ENCODE results near the gene TMEM40.
"Not testable (repeated sequence)": the region's sequence is repeated elsewhere in the genome, so short reads cannot be mapped to it uniquely, and the experiment has no call there.

The TMEM40 gene

DNA sequence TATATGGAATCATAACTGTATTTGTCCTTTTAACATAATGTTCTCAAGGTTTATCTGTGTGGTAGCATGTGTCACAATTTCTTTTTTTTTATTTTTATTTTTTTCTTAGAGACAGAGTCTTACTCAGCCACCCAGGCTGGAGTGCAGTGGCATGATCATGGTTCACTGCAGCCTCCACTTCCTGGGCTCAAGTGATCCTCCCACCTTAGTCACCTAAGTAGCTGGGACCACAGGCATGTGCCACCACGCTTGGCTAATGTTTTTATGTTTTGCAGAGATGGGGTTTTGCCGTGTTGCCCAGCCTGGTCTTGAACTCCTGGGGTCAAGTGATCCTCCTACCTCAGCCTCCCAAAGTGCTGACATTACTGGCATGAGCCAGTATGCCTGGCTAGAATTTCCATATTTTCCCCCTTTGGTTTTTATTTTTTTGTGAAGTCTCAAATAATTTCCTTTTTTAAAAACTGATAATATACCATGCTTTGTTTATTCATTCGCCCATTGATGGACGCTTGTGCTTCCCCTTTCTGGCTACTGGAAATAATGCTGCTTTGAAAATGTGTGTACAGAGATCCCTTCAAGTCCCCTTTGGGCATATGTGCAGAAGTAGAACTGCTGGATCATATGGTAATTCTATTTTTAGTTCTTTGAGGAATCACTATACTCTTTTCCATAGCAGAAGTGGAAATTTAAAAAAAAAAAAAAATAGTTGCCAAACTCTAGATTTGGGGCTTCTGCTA is 28.4 kb downstream of the TMEM40 start:
- TF ChIP-seq, protein P1, sequence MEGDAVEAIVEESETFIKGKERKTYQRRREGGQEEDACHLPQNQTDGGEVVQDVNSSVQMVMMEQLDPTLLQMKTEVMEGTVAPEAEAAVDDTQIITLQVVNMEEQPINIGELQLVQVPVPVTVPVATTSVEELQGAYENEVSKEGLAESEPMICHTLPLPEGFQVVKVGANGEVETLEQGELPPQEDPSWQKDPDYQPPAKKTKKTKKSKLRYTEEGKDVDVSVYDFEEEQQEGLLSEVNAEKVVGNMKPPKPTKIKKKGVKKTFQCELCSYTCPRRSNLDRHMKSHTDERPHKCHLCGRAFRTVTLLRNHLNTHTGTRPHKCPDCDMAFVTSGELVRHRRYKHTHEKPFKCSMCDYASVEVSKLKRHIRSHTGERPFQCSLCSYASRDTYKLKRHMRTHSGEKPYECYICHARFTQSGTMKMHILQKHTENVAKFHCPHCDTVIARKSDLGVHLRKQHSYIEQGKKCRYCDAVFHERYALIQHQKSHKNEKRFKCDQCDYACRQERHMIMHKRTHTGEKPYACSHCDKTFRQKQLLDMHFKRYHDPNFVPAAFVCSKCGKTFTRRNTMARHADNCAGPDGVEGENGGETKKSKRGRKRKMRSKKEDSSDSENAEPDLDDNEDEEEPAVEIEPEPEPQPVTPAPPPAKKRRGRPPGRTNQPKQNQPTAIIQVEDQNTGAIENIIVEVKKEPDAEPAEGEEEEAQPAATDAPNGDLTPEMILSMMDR (conservative IDR thresholded peaks at IDR 0.05; ENCODE audit: control insufficient read depth, insufficient read depth, low read depth, low read length) = no peak
- peak; percentile 11 for DNase-seq (ENCODE audit: low read depth)
- H3K4me3 ChIP-seq (ENCODE audit: control insufficient read depth, low read depth, low read length) = no peak overlapping the region

DNA sequence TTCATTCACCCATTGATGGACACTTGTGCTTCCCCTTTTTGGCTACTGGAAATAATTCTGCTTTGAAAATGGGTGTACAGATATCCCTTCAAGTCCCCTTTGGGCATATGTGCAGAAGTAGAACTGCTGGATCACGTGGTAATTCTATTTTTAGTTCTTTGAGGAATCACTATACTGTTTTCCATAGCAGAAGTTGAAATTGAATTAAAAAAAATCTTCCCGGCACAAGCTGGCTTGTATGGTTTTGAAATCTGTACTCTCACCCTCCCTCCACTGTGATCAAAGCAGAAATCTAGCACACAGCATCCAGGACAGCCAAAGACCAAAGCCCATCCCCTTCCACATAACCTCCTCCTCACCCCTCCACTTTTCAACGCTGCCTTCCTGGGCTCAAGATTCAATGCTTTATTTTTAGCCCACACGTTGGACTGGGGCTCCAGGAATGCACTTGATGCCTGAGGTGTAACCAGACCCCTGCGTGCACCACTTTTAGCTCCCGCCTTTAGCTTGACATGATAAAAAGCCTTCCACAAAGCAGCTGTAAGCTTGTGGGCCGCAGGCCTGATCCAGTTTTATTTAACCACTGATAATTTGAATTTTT is 29.9 kb downstream of the TMEM40 start:
- no peak for DNase-seq (ENCODE audit: low read depth)
- TF ChIP-seq, protein P1 (conservative IDR thresholded peaks at IDR 0.05; ENCODE audit: control insufficient read depth, insufficient read depth, low read depth, low read length) = no peak
- H3K4me3 ChIP-seq (ENCODE audit: control insufficient read depth, low read depth, low read length) = no peak overlapping the region

DNA sequence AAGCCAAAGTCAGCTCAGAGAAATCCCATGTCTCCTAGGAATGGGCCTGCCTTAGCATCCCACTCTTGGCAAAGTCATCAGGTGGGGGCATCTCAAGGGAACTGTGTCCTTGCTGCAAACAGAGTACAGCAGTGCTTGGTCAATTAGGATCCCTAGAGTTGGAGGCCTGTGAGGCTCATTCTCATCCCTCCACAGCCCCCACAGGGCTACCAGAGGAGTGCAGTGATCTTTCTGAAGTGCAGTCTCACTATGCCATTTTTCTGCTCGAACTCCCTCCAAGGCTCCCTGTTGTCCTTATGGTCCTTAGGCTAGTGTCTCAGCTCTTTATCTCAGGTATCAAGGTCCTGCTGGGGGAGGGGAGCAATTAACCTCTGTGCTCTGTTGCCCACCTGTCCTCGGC is 31.1 kb downstream of the TMEM40 start:
- no peak overlapping the region for H3K4me3 ChIP-seq (ENCODE audit: control insufficient read depth, low read depth, low read length)
- no peak for DNase-seq (ENCODE audit: low read depth)
- TF ChIP-seq, protein P1 (conservative IDR thresholded peaks at IDR 0.05; ENCODE audit: control insufficient read depth, insufficient read depth, low read depth, low read length) = no peak

DNA sequence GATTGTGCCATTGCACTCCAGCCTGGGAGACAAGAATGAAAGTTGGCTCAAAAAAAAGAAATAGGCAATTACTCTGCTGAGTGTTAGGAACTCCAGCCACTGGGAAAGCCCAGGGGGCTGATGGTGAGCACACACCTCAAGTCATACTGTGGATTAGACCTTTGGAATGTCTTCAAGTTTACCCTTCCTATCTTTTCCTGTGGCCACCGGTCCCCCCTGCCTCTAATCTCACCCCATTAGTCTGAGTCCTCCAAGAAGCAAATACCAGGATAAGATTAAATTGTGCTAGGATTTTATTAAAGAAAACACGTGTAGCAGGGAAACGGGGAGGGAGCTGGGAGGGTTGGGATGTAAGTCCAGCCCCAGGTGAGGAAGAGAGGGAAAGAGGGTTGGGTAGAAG is 31.6 kb downstream of the TMEM40 start:
- TF ChIP-seq, protein P1 (conservative IDR thresholded peaks at IDR 0.05; ENCODE audit: control insufficient read depth, insufficient read depth, low read depth, low read length) = no peak
- no peak for DNase-seq (ENCODE audit: low read depth)
- H3K4me3 ChIP-seq (ENCODE audit: control insufficient read depth, low read depth, low read length) = no peak overlapping the region

DNA sequence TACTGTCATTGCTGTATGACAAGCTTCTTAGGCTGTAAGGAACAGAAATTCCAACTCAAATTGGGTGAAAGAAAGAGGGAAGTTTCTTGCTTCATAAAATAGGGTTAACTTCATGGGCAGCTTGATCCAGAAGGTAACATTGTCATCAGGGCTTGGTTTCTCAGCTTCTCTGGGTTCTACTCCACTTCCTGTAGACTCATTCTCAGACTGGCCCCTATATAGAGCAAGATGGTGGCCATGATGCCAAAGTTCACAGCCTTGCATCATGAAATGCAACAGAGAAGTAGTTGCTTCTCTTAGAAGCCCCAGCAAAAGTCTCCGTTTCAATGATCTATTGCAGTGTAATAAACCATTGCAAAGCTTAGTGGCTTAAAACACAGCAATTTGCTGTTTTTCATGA is 33.6 kb downstream of the TMEM40 start:
- TF ChIP-seq, protein P1 (conservative IDR thresholded peaks at IDR 0.05; ENCODE audit: control insufficient read depth, insufficient read depth, low read depth, low read length) = no peak
- no peak for DNase-seq (ENCODE audit: low read depth)
- no peak overlapping the region for H3K4me3 ChIP-seq (ENCODE audit: control insufficient read depth, low read depth, low read length)

DNA sequence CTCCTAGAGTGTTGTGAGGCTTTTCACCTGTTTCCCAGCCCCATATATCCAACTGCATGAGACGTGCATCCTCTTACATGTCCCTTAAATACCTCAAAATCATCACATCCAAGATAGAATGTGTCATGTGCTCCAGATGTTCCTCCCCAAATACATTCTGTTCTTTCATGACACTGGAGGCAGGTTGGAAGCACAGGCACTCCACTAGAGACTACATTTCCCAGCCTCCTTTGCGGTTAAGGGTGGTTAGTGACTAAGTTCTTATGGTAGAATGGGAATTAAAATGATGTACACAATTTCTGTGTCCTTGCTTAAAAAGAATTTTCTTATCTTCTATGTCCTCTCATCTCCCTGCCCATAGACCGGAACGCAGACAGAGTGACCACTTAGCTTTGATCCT is 34.3 kb downstream of the TMEM40 start:
- peak; percentile 19 for DNase-seq (ENCODE audit: low read depth)
- H3K4me3 ChIP-seq (ENCODE audit: control insufficient read depth, low read depth, low read length) = no peak overlapping the region
- TF ChIP-seq, protein P1 (conservative IDR thresholded peaks at IDR 0.05; ENCODE audit: control insufficient read depth, insufficient read depth, low read depth, low read length) = no peak

DNA sequence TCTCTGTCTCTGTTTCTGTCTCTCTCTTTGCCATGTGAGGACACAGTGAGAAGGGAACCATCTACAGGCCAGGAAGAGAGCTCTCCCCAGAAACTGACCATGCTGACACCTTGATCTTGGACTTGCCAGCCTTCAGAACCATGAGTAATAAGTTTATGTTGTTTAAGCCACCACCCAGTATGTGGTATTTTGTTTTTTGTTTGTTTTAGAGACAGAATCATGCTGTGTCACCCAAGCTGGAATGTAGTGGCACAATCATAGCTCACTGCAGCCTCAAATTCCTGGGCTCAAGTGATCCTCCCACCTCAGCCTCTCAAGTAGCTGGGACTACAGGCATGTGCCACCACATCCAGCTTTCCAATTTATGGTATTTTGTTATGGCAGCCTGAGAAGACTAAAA is 35.7 kb downstream of the TMEM40 start:
- not testable (repeated sequence) for H3K4me3 ChIP-seq (ENCODE audit: control insufficient read depth, low read depth, low read length)
- peak; percentile 23 for DNase-seq (ENCODE audit: low read depth)

All from fibroblast of mammary gland (primary cell).